ENCODE results near the gene ZNF423.
"Not testable (repeated sequence)": the region's sequence is repeated elsewhere in the genome, so short reads cannot be mapped to it uniquely, and the experiment has no call there.

Gene ZNF423

DNA sequence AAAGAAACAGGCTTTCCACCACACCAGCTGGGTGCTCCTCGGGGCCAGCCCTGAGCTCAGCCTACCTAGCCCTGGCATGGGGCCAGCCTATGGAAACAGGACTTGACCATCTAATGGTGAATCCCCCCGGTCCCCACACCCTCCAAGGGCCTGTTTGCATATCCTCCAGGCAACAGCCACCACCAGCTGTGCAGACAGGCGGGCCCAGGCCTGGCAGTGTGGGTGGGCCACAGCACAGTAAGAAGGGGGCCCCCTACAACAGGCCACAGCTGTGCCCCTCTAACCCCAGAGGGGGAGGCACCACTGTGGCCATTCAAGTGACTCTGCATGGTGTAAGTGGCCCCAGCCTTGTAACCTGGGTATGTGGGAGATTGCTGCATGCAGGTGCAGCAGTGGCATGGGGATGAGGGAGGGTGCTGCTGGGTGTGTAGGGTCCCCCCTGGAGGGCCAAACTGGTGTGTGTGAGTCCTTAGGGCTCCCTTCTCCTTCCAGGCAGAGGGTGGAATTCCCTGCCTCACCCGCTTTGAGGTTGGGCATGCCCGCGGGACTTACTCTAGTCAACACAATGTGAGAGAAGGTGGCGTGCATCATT is 334.1 kb downstream of the ZNF423 start:
- DNase-seq, result no peak

DNA sequence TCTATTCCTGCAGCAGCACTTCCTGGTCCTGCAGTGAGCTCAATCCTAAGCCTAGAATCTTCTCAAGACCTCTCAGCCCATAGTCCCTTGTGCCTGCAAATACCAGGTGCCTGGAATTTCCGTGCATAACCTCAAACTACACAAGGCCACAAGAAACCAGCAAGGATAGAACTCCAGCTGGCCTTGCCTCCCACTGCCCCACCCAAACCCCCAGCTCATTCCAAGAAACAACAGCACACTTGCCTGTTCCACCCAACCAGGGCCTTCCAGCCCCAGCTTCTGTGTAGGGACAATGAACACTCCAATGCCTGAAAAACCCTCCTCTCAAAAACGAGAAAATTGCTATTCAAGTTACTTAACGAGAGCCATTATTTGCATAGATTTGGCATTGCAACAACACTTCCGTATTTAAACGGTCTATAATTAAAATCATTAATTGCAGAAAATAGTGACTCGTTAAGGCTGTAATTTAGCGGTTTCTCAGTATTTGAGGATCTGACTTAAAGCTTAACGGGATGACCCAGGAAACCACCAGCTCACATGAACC is 335.3 kb downstream of the ZNF423 start:
- DNase-seq, result no peak

DNA sequence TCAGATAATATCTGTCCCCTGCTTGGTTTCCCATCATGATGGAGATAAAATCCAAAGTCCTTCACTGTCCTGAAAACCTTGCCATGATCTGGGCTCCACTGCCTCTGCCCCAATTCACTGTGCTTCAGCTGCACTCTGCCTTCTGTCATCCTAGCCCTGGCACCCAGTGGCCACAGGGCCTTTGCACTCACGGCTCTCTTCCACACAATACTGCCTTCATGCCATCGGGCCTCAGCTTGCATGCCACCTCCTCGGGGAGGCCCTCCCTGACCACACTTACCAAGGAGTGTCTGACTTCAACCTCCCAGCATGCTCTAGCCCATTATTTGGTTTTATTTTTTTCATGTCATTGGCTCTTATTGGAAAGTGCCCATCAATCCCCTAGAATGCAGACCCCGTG is 336.2 kb downstream of the ZNF423 start:
- no peak for DNase-seq

DNA sequence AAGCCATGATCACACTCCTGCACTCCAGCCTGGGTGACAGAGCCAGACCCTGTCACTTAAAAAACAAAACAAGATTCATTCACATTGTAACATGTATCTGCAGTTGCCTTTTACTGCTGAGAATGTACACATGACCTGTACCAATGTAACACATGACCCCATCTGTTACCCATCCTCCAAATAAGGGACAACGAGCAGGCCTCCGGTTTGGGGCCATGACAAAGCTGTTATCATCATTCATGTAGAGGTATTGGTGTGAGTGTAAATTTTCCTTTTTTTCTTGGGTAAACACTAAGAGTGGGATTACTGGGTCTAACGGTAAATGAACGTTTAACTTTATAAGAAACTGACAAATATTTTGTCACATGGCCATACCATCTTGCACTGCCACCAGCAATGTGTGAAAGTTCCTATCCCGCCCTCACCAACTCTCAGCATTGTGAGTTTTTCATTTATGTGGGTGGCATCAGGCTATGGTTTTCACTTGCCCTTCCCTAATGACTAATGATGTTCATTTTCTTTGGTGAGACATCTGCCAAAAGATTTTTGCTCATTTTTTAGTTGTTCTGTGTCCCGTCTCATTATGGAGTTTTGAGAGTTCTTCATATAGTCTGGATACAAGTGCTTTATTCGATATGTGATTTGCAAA is 336.8 kb downstream of the ZNF423 start:
- no peak for DNase-seq

DNA sequence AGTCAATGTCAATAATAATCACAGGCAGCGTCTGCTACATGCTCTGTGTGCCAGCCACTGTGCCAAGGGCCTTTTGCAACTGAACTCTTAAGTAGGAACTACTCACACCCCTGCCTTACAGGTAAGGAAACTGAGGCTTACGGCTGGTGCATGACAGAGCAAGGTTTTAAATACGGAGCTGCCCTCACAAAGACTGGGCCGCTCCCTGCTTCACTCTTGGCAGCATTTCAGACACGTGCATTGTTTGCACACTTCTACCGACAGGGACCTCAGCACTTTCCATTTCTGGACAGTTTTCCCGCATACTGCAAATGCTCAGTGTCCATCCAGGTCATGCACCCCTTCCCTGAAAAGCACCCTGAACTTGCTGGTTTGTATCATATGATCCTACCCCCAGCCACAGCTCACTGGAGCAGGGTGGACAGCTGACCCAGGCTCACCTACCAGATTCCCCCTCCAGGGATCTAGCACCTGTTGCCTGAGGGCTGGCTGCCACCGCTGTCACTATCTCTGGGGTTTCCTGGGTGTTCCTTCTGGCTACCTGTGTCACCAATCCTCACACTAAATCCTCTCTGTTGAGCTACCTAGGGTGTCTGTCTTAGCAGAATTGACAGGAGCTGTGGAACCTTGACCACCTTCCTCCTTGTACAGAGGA is 339.4 kb downstream of the ZNF423 start:
- DNase-seq, result no peak

DNA sequence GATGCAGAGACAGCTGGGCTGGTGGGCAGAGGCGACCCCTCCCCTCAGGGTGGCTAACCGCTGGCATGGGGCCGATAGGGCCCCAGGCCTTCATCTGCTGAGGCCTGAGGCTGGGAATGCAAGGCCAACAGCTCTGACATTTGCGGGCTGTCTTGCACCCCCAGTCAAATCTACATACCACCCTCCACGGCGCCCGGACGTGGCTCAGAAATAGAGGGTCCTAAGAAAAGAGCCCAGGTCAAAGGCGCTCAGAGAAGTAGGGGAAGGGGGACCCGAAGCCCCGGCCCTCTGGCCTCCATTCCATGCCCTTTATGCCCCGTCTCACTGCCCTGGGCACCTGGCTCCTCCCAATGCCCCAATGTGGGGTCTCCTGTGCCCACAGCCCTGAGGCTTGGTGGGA is 340.1 kb downstream of the ZNF423 start:
- no peak for DNase-seq

DNA sequence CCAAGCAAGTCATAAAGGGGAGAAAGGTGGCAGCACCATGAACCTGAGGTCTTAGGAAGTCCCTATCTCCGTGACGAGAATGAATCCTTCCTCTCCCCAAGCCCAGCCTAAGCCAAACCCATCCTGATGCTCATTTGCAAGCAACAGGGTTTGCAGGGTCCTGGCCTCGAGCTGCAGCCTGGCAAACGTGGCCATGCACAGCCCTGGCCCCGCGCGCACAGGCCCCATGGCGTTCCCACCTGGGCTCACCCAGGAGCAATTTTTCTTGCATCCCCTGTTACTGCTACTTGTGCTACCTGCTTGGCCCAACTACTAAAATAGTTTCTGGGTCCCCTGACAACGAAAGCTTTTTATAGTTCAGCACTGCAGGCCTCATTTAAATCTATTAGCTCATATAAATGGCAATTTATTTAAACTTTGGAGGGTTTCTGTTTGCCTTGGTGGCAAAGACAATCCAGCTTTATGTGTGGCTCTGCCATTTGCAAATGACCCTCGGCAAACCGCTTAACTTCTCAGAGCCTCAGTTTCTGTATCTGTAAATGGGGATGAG is 340.8 kb downstream of the ZNF423 start:
- no peak for DNase-seq

DNA sequence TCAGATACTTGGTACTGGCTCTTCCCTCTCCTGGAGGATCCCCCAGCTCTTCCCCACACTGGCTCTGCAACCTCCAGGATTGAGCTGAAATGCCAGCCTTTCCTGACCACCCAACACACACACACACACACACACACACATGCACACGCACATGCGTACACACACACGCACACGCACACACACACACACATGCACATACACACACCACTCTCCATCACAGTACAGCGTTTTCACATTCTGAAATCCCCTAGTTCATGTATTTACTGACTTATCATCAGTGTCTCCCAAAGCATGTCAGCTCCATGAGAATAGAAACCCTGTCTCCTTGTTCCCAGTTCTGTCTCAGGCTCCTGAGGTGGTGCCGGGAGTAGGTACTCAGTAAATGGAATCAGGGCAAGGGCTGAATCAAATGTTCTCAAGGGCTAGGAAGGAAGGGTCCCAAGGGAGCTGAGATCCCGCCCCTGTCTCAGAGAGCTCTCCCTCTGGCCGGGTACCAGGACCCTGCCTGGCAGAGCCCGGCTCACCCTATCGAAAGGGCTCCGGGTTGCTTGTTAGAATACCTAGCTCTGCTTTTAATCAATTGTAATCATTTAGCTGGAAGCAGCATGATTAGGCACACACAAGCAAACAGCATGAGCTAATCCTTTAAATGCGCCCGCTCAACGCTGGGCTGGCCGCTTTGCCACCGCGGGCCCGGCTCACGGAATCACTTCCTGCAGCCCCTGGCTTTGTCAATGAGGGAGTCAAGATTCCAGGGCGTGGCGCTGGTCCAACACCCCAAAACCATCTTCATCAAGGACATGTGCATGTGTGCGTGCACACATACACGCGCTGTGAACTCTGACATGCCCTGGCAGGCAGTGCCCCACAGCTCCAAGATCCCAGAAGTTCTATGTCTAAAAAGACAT is 341.6 kb downstream of the ZNF423 start:
- DNase-seq, result no peak

DNA sequence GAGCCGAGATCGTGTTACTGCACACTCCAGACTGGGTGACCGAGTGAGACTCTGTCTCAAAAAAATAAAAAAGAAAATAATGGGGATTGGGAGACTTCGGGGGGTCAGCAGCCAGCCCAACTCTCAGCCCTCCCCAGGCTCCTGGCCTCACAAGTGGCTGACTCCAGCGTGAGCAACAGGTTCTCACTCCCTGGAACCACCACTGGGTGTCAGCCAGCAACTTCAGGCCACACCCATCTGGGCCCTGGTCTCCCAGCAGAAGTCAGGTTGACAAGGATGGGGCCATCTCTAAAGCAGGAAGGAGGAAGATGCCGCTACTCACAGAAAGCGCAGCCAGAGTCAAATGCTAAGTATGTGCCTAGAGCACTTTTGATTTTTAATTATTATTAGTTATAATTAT is 342.9 kb downstream of the ZNF423 start:
- DNase-seq, result no peak

DNA sequence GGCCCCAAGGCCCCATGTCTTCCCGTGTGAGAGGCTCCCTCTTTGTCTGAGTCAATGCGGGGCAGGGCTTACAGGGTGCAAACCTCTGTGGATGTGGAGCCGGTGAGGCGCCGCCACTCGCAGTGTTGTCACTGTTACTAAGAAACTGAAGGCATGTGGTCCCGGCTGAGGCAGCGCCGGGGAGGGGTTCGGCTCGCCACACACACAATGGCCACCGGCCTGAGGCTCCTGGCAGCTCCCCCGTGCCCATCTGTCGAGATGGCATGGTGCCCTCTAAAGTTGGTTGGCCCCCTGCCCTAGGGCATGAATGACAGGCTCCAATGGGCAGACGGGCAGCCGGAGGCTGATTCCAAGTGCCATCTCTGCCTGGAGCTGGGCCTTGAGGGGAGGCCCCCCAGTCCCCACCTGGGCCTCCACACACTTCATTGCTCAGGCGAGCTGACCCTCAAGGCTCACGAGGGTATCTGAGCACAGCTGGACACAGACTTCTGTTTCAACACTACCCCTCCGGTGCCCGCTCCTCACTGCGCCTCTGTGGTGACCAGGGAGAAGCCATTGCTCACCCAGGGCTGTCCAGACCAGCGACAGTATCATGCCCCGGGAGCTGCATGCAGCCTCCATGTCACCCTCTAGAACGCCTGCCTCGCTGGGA is 345.1 kb downstream of the ZNF423 start:
- DNase-seq, result no peak

DNA sequence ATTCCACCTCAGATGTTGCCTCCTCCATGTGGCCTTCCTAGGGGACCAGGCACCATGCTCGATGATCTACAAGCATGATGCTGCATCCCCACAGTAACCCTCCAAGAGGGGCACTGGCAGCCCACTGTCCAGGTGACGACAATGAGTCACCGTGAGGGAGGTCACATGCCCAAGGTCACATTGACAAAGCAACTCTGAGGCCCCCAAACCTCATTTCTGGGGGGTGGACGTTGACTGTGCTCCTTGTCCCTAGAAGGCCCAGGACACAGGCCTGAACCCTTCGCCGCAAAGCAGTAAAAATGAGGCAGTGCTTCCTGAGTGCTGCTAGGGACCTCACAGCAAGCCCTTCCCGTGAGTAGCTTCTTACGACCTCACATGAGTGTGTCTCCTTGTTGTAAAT is 345.8 kb downstream of the ZNF423 start:
- DNase-seq, result no peak

DNA sequence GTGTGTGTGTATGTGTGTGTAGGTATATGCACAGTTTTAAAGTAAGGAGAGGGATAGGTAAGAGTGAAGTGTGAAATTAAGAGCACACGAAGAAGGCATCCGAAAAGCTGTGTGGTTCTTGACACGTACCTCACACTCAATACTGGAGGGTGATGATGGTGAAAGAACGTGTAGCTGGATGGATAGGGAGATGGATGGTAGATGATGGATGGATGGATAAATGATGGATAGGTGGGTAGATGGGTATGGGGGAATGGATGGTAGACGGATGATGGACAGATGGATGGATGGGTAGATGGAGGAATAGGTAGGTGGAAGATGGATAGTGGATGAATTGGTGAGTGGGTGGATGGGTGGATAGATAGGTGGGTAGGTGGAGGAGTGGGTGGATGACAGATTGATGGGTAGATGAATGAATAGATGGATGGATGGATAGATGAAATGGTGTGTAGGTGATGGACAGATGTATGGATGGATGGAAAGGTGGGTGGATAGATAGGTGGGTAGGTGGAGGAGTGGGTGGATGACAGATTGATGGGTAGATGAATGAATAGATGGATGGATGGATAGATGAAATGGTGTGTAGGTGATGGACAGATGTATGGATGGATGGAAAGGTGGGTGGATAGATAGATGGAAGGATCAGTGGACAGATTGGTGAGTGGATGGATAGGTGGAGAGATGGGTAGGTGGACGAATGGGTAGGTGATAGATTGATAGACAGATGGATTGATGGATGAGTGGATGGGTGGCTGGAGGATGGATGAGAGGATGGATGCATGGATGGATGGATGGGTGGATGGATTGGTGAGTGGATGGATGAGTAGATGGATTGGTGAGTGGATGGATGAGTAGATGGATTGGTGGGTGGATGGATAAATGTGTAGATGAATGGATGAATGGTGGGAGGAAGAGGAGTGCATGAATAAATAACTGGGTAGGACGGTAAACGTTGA is 349.6 kb downstream of the ZNF423 start:
- DNase-seq, result not testable (repeated sequence)

DNA sequence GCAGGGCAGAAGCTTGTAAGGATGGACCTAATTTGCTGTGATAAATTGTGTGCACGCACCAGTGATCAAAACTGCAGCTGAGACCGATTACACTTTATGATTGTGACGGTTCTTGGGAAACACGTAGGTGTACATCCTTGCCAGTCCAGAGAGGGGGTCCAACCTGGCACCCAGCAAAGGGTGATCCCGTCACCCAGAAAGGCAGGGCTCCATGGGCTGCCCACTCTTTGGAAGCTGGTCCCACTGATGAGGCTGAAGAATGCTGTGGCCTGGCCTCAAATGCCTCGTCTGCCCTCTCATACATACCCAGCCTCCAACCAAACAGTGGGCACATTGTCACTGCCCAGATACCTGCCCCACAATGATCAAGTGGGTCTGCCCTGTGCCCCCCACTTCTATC is 350.4 kb downstream of the ZNF423 start:
- DNase-seq, result no peak

DNA sequence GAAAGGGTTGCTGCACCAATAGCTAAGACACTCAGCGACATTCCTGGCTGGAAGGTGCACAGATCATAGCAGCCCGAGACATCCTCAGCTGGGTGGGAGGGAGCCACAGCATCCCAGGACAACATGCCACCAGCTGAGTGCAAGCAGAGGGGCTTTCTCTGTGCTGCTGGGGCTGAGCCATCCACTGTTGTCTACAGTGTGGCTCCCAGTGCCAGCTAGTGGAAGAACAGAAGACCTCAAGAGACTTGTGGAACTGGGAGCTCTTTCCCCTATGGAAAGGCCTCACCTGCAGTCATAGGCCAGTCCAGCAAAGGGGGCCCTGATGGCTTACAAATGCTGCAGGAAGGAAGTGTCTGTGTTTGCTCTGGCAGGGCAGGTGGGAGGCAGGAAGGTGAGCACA is 351.3 kb downstream of the ZNF423 start:
- no peak for DNase-seq

DNA sequence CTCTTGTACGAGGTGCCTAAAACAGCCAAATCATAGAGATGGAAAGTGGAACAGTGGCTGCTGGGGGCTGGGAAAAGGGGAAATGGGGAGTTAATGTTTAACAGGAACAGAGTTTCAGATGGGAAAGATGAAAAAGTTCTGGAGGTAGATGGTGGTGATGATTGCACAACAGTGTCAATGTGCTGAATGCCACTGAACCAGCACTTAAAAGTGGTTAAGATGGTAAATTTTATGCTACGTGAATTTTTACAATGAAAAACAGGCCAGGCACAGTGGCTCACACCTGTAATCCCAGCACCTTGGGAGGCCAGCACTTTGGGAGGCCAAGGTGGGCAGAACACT is 351.9 kb downstream of the ZNF423 start:
- no peak for DNase-seq

DNA sequence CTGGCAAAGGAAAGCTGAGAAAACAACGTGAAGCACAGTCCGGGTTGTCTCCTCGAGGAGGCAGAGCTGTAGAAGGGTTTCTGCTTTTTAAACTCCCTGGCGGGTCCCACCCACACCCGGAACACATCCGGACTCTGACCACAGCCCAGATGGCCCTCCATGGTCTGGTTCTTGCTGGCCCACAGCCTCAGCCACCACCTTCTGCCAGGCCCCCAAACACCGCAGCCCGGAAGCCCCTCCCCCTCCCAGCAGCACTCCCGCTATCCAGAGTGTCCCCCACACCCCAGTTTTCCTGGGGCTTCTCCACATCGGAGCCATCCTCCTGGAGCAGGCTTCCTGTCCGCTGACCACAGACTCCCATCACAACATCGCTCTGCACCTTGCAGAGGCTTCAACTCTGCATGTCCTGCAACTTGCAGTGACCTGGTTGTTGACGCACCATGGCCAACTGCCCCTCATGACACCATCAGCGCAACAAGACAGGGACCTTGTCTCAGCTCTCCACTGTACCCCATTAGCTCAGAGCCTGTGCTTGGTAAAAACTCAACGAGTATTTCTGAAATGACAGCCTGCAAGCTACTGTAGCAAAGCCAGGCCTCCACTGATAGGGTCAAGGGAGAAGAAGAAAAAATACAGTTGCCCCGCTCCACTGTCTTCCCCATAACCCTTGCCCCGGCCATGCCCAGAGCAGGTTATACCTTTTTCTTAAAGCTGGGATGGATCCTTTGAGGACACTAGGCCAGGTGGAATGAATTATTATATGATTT is 352.5 kb downstream of the ZNF423 start:
- DNase-seq, result no peak

DNA sequence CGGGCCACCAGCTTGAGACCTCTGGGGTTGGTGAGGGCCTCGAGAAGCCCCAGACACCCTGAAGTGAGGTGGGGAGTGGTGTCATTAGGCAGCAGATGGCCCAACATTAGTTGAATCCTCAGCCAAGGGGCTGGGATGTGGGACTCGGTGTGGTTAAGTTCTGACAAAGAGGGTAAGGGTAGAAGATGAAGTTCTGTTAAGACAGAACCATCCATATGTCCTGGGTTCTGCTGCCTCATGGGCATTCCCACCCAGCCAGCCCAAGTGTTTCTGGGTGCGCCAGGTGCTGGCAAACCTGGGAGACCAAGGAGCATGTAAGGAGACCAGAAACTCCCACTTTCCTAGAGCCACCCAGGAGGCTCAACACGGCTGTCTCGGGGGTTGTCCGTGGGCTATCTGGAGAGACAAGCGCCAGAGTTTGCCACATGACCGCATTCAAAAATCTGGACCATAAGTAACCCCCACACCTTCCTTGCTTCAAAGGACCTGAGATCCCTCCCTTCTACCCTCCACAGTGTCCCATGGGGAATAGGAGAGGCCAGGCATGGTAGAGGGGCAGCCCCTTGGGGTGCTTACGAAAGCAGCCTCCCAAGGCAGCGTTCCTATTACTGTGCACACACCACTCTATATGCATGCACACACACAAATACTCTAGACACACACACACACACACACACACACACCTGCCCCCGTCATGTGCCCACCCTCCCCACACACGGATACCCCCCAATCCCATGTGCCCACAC is 353.6 kb downstream of the ZNF423 start:
- DNase-seq, result no peak

DNA sequence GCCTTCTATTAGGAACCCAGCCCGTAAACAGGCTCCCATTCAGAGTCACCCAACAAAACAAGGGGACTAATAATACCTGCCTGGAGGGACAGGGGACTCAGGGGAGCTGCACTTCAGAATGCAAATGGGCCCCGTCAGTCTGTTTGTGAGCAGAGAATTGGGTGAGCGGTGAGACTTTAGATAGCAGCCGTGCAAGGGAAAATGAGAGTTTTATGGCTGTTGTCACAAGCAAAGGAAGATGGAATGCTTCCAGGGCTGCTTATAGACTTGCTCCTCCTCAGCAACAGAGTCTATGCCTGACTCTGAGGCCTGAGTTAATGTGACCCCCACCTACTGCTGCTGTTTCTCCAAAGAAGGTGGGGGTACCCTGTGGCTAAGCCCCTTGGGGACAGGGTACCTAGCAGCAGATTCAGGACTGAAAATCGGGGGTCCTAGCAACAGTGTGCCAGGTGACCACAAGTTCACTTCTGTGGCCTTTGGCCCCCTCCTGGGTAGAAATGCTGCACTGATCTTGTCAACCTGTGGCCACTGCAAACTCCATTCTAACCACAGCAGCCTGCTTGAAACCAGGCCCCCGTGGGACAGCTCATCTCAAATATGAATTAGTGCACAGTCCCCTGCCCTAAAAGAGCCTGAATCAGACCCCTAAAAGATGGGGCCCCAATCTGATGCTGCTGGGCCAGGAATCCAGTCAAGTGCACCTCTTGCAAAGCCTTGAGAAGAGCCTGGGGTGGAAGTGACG is 355.9 kb downstream of the ZNF423 start:
- no peak for DNase-seq

DNA sequence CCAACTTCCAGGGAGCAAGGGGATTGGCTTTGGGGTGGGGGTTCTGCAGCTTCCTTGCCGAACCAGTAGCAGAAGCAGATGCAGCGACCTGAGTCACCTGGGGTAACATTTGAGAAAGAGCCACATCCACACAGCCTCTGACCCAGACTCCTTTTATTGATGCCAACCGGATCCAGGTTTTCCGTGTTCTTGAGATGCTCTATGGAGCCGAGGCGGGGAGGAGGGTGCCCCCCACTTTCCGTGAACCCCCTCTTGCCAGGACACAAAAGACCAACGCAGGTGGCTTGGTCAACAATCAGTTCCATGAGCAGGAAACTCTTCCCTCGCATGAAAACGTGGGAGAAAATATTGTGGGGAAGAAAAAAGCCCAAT is 356.5 kb downstream of the ZNF423 start:
- DNase-seq, result no peak

Measured in DMS79 (cell line).